GM10847 (cell line): ENCODE results near the gene ATOSA.

Experiments
- POLR2A ChIP-seq: IDR thresholded peaks from 2 replicates; pipeline ENCODE4 v1.6.1; 2011; ENCODE audit not compliant: insufficient read length; ENCODE audit errors: extremely low read depth

ATOSA gene

GRCh38 chr15:52642386-52643361 is 36.5 kb downstream of the ATOSA start:
- TF ChIP-seq POLR2A, result no peak

DNA sequence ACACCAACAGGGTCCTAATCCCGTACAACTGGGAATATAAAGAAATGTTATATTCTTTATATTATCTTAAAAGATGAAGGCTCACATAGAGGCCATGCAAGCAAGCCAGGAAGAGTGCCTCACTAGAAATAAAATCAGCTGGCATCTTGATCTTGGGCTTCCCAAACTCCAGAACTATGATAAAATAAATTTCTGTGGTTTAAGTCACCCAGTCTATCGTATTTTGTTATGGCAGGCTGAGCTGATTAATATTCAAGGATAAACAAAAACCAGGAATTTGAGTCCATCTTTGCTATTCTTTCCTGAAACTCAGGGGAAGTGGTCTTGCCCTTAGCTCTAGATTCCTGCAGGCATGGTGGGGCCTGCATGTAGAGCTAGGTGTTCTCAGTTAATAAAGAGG is 42.7 kb downstream of the ATOSA start:
- TF ChIP-seq POLR2A, result no peak

GRCh38 chr15:52635908-52636307 is 43.3 kb downstream of the ATOSA start:
- TF ChIP-seq POLR2A, result no peak
